Measurements from ENCODE around the gene PSIP1.

- TF ChIP-seq CTCF (conservative IDR thresholded peaks at IDR 0.05 in 1 of 2, IDR thresholded peaks at IDR 0.05 in 1 of 2; ENCODE audit: extremely low read depth in 1 of 2, insufficient read depth in 1 of 2, low read depth in 1 of 2, low read length in 2 of 2) (no peak), EZH2 (IDR thresholded peaks at IDR 0.05; ENCODE audit: borderline replicate concordance, low read length) (no peak)
Observed at GRCh38 chr9:15549611-15550010, 38.8 kb upstream of the PSIP1 start.
